H1 (cell line): Measurements from ENCODE around the gene COA3. TPM values are rescaled to one million over a fixed set of nuclear protein-coding genes. Genes with fewer than 3 reads are reported as not detected.

Experiments used
- CBX5 ChIP-seq: fragments of 300-800, 300-1000 bp; sonication (generic); IDR thresholded peaks from 2 replicates; pipeline ENCODE4 v1.7.1; 2016; ENCODE audit warnings: antibody characterized with exemption, low read length, low read depth
- EGR1 ChIP-seq: IDR thresholded peaks from 2 replicates; pipeline ENCODE4 v1.6.1; 2011; ENCODE audit warnings: low read depth, low read length, borderline replicate concordance
- FOSL1 ChIP-seq: IDR thresholded peaks from 2 replicates; pipeline ENCODE4 v1.6.1; 2011; ENCODE audit warnings: mild to moderate bottlenecking, low read depth, low read length, moderate library complexity; ENCODE audit not compliant: insufficient read depth
- POLR2AphosphoS5 ChIP-seq: IDR thresholded peaks from 2 replicates; pipeline ENCODE4 v1.6.1; 2011; ENCODE audit warnings: low read depth, low read length
- SIN3A ChIP-seq, 2 experiments: IDR thresholded peaks in 1 of 2; conservative IDR thresholded peaks in 1 of 2; 2 replicates each; pipeline ENCODE4 v1.6.1; 2011 to 2012; ENCODE audit warnings: low read length in 2 of 2, improper control_type of control experiment in 1 of 2, low read depth in 1 of 2, mild to moderate bottlenecking in 1 of 2
- SRF ChIP-seq: IDR thresholded peaks from 2 replicates; pipeline ENCODE4 v1.6.1; 2011; ENCODE audit warnings: mild to moderate bottlenecking, low read depth, low read length, moderate library complexity
- SUZ12 ChIP-seq: fragments of 200-600 bp; sonication (generic); IDR thresholded peaks from 2 replicates; pipeline ENCODE4 v1.6.1; 2012; ENCODE audit warnings: mild to moderate bottlenecking, inconsistent platforms, low read length, moderate library complexity, mixed read lengths
- TCF12 ChIP-seq: IDR thresholded peaks from 2 replicates; pipeline ENCODE4 v1.6.1; 2011; ENCODE audit warnings: low read depth, mild to moderate bottlenecking, low read length
- polyA plus RNA-seq, 7 experiments: library from polyadenylated mRNA; depleted of rRNA in 3 of 7; stranded (reverse) in 5 of 7; unstranded in 2 of 7; fragments of >200 nt in 5 of 7; fragments of 200-250 nt in 2 of 7; gene quantifications; 1 replicate in 5 of 7; 2 replicates in 1 of 7; 4 replicates in 1 of 7; pipeline versions ENCODE4 v1.2.1 to v1.2.3, GENCODE V29; 2011 to 2013; ENCODE audit warnings: missing spikeins in 2 of 7, mixed read lengths in 2 of 7
- total RNA-seq: library from RNA; stranded (reverse); fragmentation: NEBNext Ultra II Directional; extraction: Animal tissue kit (Norgen Biotek cat#: 25700); gene quantifications from 2 replicates; pipeline ENCODE4 v1.2.1, GENCODE V29; 2021

The COA3 gene
- total and polyA plus RNA-seq, 2 of the 8 experiments (the other 6 are each of a cell fraction or from before 2014, with no cell fraction given), result 68.4 to 143 TPM

GRCh38 chr17:42775534-42776098, 22.9 kb downstream of the COA3 start (continued):
- TF ChIP-seq POLR2AphosphoS5, result no peak
- no peak for TF ChIP-seq SRF
- TF ChIP-seq CBX5, result no peak
- TF ChIP-seq TCF12, result no peak
- no peak for TF ChIP-seq SUZ12
- no peak for TF ChIP-seq EGR1
- TF ChIP-seq SIN3A (conservative IDR thresholded peaks at IDR 0.05 in 1 of 2, IDR thresholded peaks at IDR 0.05 in 1 of 2; ENCODE audit: low read depth in 1 of 2, low read length in 2 of 2), result no peak
- TF ChIP-seq FOSL1, result no peak
